GM20431 (cell line): ENCODE data around the gene CRISP1.
"Not testable (repeated sequence)": the region's sequence is repeated elsewhere in the genome, so short reads cannot be mapped to it uniquely, and the experiment has no call there.

Experiments
- in situ Hi-C: fragments of 300-500 bp; cut with MseI, MboI; formaldehyde crosslinking; loops from one replicate; pipeline ENCODE4 v1.15.0; 2020; ENCODE audit warnings: low sequenced_read_pairs; ENCODE audit not compliant: unreplicated experiment

Gene CRISP1

GRCh38 chr6:49847014-49847413 is 19.3 kb downstream of the CRISP1 start:
- in situ Hi-C loops, result loop anchor here (10.0 kb wide), 1 partner anchor 222 kb away; no protein-coding TSS in a partner anchor

DNA sequence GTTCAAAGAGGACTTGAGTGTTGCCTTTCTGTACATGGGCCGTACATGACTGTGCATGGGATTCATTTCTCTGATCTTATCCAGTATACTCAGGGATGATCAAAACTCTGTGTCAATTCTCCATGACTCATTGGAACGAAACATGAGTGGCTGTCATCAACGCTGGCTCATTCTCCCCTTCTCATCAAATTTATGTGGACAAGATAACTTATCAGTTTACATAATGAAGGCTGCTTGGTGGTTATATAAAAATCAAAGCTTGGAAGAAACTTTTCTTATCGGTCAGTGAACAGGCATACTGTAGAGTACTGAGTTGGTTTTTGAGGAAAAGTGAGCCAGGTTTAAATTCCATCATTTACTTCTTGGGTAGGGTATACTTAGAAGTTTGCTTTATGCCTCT is 24.9 kb downstream of the CRISP1 start:
- in situ Hi-C loops, result loop anchor here (10.0 kb wide), 1 partner anchor 217 kb away; no protein-coding TSS in a partner anchor

DNA sequence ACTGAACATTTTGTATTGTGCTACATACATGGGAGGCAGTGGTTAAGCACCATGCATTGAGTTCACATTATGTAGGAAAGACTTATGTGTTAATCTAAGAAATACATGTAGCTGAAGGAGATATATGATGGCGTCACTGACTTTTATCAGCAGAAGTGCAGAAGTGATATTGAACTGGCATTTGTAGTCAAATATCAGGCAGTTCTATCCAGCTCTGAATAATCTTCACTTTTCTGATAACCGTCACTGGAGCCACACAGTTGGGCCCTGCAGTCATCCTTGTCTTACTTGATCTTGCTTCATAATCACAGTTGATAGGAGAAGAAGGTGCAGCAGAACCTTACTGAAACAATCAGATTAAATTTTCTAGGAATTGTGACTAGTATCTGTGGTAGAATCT is 26.4 kb downstream of the CRISP1 start:
- in situ Hi-C loops, result loop anchor here (10.0 kb wide), 1 partner anchor 215 kb away; no protein-coding TSS in a partner anchor

DNA sequence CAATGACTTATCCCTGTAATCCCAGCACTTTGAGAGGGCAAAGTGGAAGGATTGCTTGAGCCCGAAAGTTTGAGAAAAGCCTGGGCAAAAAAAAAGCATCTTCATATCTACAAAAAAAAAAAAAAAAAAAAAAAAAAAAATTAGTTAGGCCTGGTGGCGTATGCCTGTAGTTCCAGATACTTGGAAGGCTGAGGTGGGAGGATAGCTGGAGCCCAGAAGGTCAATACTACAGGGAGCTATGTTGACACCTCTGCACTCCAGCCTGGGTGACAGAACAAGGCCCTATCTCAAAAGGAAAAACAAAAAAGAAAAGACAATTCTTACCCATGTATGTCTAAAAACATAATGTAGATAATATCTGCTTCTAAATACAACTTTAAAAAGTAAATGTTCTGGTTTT is 27.2 kb downstream of the CRISP1 start:
- in situ Hi-C loops, result no loop called here

DNA sequence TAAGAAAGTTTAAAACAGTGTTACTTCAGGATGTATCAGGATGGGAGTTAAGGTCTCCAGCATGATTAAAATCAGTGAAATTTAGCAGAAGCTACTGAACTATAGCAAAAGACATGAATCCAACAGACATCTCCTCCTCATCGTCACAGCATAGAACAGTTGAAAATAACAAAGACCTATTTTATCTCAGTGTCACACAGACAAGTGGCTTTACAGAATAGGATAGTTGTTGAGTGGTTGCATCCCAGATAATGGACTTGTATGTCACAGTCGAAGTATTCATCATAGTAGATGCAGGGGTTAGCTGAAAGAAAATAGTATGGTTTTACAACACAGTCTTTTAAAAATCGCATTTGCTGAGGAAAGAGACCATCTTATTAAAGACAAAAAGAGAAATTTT is 31.2 kb downstream of the CRISP1 start:
- in situ Hi-C loops, result no loop called here

- in situ Hi-C loops, result no loop called here
Measured at GRCh38 chr6:49833386-49833785, 32.9 kb downstream of the CRISP1 start.

DNA sequence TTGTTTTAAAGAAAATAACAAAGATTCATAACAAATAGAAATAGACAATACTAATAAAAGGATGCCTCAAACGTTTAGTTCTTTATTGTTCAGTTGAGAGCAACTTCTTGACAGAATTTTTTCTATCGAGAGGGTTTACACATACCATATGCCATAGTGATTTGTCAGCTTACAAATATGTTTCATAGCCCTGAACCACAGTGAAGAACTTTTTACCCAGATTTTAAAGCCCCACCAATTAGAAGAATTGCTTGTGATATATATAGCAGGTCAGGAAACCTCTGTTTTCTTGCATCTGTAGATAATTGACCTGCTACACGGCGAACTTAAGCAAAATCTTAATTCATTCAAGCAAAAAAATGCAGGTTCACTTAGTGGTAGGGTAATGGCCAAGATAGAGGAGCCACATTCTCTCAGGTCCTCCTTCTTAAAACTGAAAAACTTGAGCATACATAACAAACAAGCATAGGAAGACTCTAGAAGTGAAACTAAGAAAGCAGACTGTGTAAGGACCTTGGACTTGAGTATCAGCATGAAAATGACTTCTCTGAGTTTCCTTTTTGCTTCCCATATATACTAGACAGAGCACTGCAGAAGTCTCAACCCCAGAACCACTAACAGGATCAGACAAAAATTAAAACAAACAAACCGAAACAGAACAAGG is 39.5 kb downstream of the CRISP1 start:
- in situ Hi-C loops, result no loop called here

DNA sequence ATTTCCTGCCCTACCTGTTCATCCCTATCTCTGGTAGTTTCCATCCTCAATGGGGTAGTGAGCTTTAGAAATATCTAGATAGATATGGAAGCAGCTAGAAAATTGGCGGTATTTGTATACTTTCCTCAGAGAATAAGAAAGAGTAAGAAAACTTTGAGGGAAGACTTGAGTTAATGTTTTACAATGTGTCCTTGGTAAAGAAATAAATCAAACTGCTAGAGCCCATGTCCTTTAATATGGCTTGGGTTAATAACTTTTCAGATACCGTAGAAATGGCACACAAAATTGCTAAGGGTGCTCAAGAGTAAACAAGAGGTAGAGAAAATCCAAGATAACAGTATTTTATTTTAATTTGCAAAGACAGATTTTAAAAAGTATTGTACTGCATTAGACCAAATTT is 51.2 kb downstream of the CRISP1 start:
- in situ Hi-C loops, result no loop called here

- in situ Hi-C loops, result no loop called here
Measured at GRCh38 chr6:49813248-49813647, 53.1 kb downstream of the CRISP1 start.

- in situ Hi-C loops, result no loop called here
Measured at GRCh38 chr6:49806145-49806544, 60.2 kb downstream of the CRISP1 start.

DNA sequence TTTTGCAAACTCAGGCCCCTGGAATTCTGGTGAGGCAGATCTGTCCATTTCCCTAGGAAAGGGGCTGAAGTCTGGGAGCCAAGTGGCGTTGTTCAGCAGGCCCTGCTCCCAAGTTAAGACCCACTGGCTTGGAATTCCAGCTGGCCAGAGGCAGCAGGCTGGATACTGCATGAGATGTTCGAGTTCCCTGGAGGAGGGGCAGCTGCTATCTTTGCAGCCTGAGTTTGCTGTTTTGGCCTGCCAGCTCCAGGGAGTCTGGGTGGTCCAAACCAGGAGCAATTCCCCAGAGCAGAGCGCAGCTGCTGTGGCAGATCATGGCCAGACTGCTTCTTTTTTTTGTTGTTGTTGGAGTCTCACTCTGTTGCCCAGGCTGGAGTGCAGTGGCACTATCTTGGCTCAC is 61.1 kb downstream of the CRISP1 start:
- in situ Hi-C loops, result no loop called here

- in situ Hi-C loops, result no loop called here
Measured at GRCh38 chr6:49801525-49801924, 64.8 kb downstream of the CRISP1 start.

- in situ Hi-C loops, result no loop called here
Measured at GRCh38 chr6:49799090-49799489, 67.2 kb downstream of the CRISP1 start.

DNA sequence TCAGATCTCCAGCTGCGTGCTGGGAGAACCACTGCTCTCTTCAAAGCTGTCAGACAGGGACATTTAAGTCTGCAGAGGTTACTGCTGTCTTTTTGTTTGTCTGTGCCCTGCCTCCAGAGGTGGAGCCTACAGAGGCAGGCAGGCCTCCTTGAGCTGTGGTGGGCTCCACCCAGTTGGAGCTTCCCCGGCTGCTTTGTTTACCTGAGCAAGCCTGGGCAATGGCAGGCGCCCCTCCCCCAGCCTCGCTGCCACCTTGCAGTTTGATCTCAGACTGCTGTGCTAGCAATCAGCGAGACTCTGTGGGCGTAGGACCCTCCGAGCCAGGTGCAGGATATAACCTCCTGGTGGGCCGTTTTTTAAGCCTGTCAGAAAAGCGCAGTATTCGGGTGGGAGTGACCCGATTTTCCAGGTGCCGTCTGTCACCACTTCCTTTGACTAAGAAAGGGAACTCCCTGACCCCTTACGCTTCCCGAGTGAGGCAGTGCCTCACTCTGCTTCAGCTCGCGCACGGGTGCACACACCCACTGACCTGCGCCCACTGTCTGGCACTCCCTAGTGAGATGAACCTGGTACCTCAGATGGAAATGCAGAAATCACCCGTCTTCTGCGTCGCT is 69.4 kb downstream of the CRISP1 start:
- in situ Hi-C loops, result not testable (repeated sequence)

DNA sequence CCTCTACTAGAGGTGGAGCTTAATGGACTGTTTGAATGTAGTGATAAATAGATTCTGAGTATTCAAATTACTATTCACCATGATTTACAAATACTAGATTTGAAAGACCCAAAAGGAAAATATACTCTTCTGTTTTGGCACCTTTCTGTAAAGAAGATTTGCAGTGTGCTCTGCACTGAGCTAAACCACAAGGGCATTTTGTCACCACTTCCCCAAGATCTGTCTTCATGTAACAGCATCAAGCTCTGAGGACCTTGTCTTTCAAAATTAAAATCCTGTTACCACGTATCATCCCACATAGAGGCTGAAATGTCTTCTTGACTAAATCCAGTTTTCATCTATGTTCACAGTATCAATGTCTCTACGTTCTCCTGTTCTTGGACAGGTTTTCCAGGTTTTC is 76.0 kb downstream of the CRISP1 start:
- in situ Hi-C loops, result no loop called here

- in situ Hi-C loops, result no loop called here
Measured at GRCh38 chr6:49787176-49787575, 79.2 kb downstream of the CRISP1 start, which contains the start of gene PGK2. Gene PGK2 (minus strand): TSS chr6:49787285. CDS start chr6:49787187, 98 bp downstream.

DNA sequence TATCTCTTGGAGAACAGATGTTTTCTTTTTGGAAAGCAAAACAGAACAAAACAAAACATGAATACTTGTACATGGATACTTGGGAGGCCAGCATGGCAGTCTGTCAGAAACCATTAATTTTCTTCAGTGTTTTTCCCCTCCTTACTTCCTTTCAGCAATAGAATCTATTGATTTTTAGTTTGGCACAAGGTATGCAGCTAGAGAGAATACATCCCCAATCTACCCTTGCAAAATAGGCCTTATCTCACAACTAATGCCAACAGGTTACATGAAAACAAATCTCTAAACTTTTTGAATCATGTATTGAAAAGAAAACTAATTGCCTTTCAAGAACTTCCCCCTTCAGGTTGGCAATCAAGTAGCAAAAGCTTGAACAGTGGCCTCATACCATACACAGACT is 82.1 kb downstream of the CRISP1 start:
- in situ Hi-C loops, result no loop called here
